ENCODE data around the gene PGLYRP2. TPM values are rescaled to one million over a fixed set of nuclear protein-coding genes. Genes with fewer than 3 reads are reported as not detected.

Gene PGLYRP2
- total and polyA plus RNA-seq, 4 donors = not detected

DNA sequence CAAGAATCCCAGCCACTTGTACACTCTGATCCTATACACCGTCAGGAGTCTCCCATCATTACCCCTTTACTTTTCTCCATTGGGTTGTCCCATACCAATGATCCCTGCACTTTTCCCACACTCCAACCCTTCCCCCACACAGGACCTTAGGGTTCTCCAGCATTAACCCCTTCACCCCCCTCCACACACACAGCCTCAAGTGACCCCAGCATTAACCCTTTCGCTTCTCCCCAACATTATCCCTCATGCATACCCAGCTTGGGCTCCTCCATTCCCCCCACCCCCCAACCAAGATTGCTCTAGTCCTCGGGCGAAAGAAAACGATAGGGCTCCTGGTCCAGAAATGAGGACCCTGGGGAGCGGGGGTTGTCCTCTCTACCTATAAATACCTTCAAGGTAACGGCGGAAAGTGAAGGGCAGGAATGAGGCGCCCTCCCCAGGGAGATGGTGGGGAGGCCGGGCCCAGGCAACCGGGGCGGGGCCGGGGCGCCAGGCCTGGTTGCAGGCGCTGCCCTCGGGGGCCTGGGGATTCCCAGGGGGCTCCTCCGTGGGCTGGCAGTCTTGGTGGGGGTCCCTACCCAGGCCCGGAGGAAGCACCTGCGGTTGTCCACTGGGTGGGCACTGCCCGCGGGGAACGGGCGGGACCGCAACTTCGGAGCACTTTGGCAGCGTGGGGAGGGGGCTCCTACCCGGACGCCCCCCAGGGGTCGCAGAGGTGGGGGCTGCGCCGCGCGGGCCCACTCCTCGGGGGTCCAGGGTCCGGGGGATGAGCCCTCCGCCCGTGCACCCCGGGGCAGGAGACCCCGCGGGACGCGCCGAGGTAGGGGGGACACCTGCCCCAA lies 30.3 kb downstream of the PGLYRP2 start:
- Histone ChIP-seq H3K4me3 (ENCODE audit: low read depth, low read length) (peak overlapping the region; percentile 41), H3K9me3 (ENCODE audit: control insufficient read depth, insufficient read depth, low read length) (no peaks in the 10 kb centered on the region), H3K27ac (ENCODE audit: low read depth, low read length) (no peak overlapping the region), H3K27me3 (ENCODE audit: control insufficient read depth, insufficient read depth, low read length) (peaks cover 18% of the 10 kb centered on the region), H3K36me3 (ENCODE audit: control insufficient read depth, insufficient read depth, low read length) (peaks cover 42% of the 10 kb centered on the region), H3K4me1 (ENCODE audit: control insufficient read depth, insufficient read depth, low read length) (peaks cover 22% of the 10 kb centered on the region)
- under 1% methylated on average over 30 of the region's 43 CpGs for WGBS (ENCODE audit: insufficient coverage)
- peak in 2 of 6 donors; percentile 26 to 35 for DNase-seq (ENCODE audit: low read depth in 4 of 6, low spot score in 6 of 6)

DNA sequence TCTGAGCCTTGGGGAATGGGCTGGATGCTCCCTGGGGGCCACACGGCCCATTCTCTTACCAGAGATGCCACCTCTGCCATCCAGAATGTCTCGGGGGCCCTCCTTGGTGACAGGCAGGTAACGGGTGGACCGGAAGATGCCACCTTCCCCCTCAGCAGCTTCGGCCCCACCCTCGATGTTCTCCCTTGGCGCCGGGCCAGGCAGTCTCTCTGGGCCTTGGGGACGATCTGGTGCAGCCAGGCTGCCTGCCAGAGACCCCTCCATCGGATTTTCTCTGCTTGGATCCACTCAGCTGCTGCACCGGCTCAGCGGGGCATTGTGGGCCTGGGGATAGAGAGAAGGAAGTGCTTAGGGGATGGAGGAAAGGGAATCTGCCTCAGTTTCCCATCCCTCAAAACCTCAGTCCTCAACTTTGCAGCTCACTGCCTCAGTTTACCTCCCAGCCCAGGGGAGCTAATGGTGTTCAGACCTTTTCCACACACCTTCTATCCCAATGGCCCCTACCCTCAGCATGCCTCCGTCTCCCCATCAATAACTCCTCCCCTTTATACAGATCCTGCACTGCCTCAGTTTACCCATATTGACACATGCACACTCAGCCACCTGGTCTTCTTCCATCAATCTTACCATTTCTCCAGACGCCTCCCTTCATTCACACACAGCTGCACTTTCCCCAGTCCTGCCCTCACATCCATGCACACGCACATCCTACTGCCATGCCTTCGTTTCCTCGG lies 31.1 kb downstream of the PGLYRP2 start:
- H3K27me3 ChIP-seq (ENCODE audit: control insufficient read depth, insufficient read depth, low read length) = peaks cover 10% of the 10 kb centered on the region
- H3K36me3 ChIP-seq (ENCODE audit: control insufficient read depth, insufficient read depth, low read length) = peaks cover 46% of the 10 kb centered on the region
- H3K27ac ChIP-seq (ENCODE audit: low read depth, low read length) = no peak overlapping the region
- peak overlapping the region; percentile 41 for H3K4me3 ChIP-seq (ENCODE audit: low read depth, low read length)
- peaks cover 21% of the 10 kb centered on the region for H3K4me1 ChIP-seq (ENCODE audit: control insufficient read depth, insufficient read depth, low read length)
- no peak for DNase-seq (ENCODE audit: low read depth in 4 of 6, low spot score in 6 of 6)
- no peaks in the 10 kb centered on the region for H3K9me3 ChIP-seq (ENCODE audit: control insufficient read depth, insufficient read depth, low read length)
- 46% methylated on average over 14 of the region's 17 CpGs for WGBS (ENCODE audit: insufficient coverage)

DNA sequence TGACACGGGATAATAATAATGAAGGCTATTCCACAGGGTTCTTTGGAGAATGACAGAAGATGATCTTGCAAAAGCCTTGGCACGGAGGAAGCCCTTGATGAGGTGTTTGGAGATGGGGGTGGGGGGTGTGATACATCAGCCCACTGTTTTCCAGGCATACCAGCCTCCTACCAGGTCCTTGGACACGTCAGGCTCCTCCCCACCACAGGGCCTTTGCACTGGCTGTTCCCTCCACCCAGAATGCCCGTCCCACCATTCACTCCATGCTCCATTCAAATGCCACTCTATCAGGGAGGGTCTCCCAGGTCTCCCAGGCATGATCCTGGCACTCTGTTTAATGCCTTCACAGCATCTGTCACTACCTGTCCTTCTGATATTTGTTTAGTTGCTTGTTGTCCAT lies 32.2 kb downstream of the PGLYRP2 start:
- Histone ChIP-seq H3K27ac (ENCODE audit: low read depth, low read length) (no peak overlapping the region), H3K36me3 (ENCODE audit: control insufficient read depth, insufficient read depth, low read length) (peaks cover 52% of the 10 kb centered on the region), H3K4me1 (ENCODE audit: control insufficient read depth, insufficient read depth, low read length) (peaks cover 12% of the 10 kb centered on the region), H3K9me3 (ENCODE audit: control insufficient read depth, insufficient read depth, low read length) (no peaks in the 10 kb centered on the region), H3K4me3 (ENCODE audit: low read depth, low read length) (no peak overlapping the region), H3K27me3 (ENCODE audit: control insufficient read depth, insufficient read depth, low read length) (peaks cover 3% of the 10 kb centered on the region)
- DNase-seq (ENCODE audit: low read depth in 4 of 6, low spot score in 6 of 6) = no peak
- WGBS (ENCODE audit: insufficient coverage) = 90% methylated on average over 3 of the region's 4 CpGs

DNA sequence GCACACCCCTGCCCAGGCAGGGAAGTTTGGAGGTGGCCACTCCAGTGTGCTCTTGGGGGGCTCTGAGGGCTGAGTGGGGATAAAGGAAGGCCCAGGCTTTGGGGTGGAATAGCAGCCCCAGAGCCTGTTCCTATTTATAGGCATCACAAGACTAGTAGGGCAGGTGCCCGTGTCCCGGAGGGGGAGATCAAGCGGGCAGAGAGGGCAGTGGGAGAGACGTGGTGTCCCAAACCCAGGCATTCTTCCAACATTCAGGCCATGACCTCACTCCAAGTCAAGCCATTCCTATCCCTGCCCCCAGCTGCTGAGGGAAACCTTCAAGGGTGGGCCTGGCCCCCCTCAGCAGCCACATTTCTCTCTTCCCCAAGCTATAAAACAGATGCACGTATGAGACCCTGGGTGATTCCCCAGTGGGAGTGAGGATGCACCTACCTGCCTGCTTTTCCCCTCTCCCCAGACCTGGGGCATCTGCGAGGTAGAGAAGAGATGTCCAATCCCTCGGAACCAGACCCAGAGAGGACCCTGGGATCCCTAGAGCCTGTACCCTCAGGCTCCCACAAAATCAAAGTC lies 33.4 kb downstream of the PGLYRP2 start:
- no peak overlapping the region for H3K27ac ChIP-seq (ENCODE audit: low read depth, low read length)
- H3K4me1 ChIP-seq (ENCODE audit: control insufficient read depth, insufficient read depth, low read length) = peaks cover 12% of the 10 kb centered on the region
- WGBS (ENCODE audit: insufficient coverage) = 87% methylated on average over 3 of the region's 7 CpGs
- DNase-seq (ENCODE audit: low read depth in 4 of 6, low spot score in 6 of 6) = no peak
- no peaks in the 10 kb centered on the region for H3K27me3 ChIP-seq (ENCODE audit: control insufficient read depth, insufficient read depth, low read length)
- H3K4me3 ChIP-seq (ENCODE audit: low read depth, low read length) = no peak overlapping the region
- peaks cover 52% of the 10 kb centered on the region for H3K36me3 ChIP-seq (ENCODE audit: control insufficient read depth, insufficient read depth, low read length)
- no peaks in the 10 kb centered on the region for H3K9me3 ChIP-seq (ENCODE audit: control insufficient read depth, insufficient read depth, low read length)

DNA sequence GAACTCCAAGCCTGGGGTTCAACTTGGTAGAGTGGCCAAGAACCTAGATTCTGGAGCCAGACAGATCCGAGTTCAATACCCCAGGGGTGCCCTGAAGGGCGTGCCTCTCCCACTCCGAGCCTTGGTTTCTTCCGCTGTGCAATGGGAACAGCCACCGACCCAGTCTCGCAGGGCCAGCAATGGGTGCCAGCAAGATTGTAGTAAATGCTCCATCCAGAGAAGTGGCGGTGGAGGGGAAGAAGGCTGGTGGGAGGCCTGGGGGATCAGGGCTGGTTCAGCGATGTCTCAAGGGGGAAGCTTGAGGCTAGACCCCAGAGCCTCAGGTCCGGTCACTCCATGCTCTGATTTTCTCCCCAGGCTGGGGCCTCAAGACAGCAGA lies 34.1 kb downstream of the PGLYRP2 start:
- Histone ChIP-seq H3K4me1 (ENCODE audit: control insufficient read depth, insufficient read depth, low read length) (peaks cover 14% of the 10 kb centered on the region), H3K36me3 (ENCODE audit: control insufficient read depth, insufficient read depth, low read length) (peaks cover 58% of the 10 kb centered on the region), H3K27ac (ENCODE audit: low read depth, low read length) (no peak overlapping the region), H3K9me3 (ENCODE audit: control insufficient read depth, insufficient read depth, low read length) (no peaks in the 10 kb centered on the region), H3K4me3 (ENCODE audit: low read depth, low read length) (no peak overlapping the region), H3K27me3 (ENCODE audit: control insufficient read depth, insufficient read depth, low read length) (no peaks in the 10 kb centered on the region)
- DNase-seq (ENCODE audit: low read depth in 4 of 6, low spot score in 6 of 6) = no peak
- 92% methylated on average over 9 of the region's 9 CpGs for WGBS (ENCODE audit: insufficient coverage)

DNA sequence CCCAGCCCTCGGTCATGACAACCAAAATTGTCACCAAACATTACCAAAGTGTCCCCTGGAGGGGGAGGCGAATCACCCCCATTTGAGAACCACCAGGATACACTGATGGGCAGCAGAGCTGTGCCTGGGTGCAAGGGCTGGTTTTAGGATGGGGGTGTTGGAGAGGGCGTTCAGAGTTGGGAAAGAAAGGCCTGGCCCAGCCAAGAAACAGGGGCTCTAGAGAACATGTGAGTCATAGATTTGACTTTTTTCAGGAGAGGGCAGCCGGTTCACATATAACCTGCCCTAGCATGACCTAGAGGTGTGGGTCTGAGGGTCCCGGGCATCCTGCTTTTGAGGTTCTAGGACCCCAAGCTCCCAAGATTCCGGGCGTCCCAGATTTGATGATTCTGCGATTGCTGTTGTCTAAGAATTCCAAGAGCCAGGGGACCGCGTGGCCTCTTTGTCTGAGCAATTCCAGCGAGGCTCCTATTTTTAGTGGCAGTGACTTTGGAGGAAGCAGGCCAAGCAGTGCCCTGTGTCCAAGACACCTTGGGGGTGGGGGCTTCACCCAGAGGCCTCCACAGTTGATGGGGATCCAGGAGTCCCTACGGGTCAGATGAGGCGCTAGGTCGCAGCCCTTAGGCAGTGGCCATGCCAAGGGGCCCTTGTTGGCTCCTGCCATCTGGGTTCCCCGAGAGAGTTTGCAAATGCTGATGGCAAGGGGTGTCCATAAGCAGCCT lies 34.6 kb downstream of the PGLYRP2 start:
- Histone ChIP-seq H3K9me3 (ENCODE audit: control insufficient read depth, insufficient read depth, low read length) (no peaks in the 10 kb centered on the region), H3K36me3 (ENCODE audit: control insufficient read depth, insufficient read depth, low read length) (peaks cover 63% of the 10 kb centered on the region), H3K27ac (ENCODE audit: low read depth, low read length) (no peak overlapping the region), H3K4me3 (ENCODE audit: low read depth, low read length) (no peak overlapping the region), H3K4me1 (ENCODE audit: control insufficient read depth, insufficient read depth, low read length) (peaks cover 19% of the 10 kb centered on the region), H3K27me3 (ENCODE audit: control insufficient read depth, insufficient read depth, low read length) (no peaks in the 10 kb centered on the region)
- WGBS (ENCODE audit: insufficient coverage) = 90% methylated on average over 13 of the region's 15 CpGs
- no peak for DNase-seq (ENCODE audit: low read depth in 4 of 6, low spot score in 6 of 6)

DNA sequence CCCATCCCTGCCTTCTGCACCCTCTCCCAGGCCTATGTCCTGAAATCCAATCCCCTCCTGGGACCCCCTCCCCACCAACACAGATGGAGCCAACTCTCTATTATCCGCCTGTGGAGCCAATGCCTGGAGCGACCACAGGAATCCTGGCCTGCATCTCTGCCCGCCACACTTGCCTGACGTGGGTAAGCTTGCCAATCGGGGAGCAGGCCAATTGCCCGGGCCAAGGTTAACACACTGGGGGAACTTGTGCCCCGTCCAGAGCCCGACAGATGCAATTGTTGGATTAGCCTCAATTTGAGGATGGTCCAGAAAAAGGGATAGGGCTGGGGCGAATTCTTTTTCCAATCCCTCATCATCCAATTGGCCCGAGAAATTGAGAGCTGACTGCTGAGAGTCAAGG lies 35.5 kb downstream of the PGLYRP2 start:
- H3K27ac ChIP-seq (ENCODE audit: low read depth, low read length) = no peak overlapping the region
- WGBS (ENCODE audit: insufficient coverage) = 54% methylated on average over 8 of the region's 10 CpGs
- DNase-seq (ENCODE audit: low read depth in 4 of 6, low spot score in 6 of 6) = peak in 2 of 6 donors; percentile 25 to 71
- no peaks in the 10 kb centered on the region for H3K9me3 ChIP-seq (ENCODE audit: control insufficient read depth, insufficient read depth, low read length)
- H3K27me3 ChIP-seq (ENCODE audit: control insufficient read depth, insufficient read depth, low read length) = no peaks in the 10 kb centered on the region
- no peak overlapping the region for H3K4me3 ChIP-seq (ENCODE audit: low read depth, low read length)
- peaks cover 71% of the 10 kb centered on the region for H3K36me3 ChIP-seq (ENCODE audit: control insufficient read depth, insufficient read depth, low read length)
- peaks cover 22% of the 10 kb centered on the region for H3K4me1 ChIP-seq (ENCODE audit: control insufficient read depth, insufficient read depth, low read length)

DNA sequence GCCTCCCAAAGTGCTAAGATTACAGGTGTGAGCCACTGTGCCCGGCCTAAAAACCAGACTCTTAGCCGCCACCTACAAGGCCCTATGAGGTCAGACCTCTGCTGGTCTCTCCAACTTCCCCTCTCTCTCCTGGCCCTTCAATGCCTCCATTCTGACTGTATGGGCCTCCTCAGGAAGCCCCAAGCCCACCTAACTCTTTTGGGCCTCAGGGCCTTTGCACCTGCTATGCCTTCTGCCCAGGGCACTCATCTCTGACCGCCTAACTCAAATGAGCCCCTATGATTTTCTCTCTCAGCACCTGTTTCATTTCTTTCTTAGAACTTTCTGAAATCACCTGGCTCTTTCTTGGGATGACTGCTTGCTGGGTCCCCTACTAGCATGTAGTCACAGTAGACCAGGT lies 36.0 kb downstream of the PGLYRP2 start:
- DNase-seq (ENCODE audit: low read depth in 4 of 6, low spot score in 6 of 6) = no peak
- no peak overlapping the region for H3K4me3 ChIP-seq (ENCODE audit: low read depth, low read length)
- WGBS (ENCODE audit: insufficient coverage) = 97% methylated on average over 3 of the region's 3 CpGs
- no peak overlapping the region for H3K27ac ChIP-seq (ENCODE audit: low read depth, low read length)
- no peaks in the 10 kb centered on the region for H3K27me3 ChIP-seq (ENCODE audit: control insufficient read depth, insufficient read depth, low read length)
- peaks cover 21% of the 10 kb centered on the region for H3K4me1 ChIP-seq (ENCODE audit: control insufficient read depth, insufficient read depth, low read length)
- H3K36me3 ChIP-seq (ENCODE audit: control insufficient read depth, insufficient read depth, low read length) = peaks cover 76% of the 10 kb centered on the region
- no peaks in the 10 kb centered on the region for H3K9me3 ChIP-seq (ENCODE audit: control insufficient read depth, insufficient read depth, low read length)

DNA sequence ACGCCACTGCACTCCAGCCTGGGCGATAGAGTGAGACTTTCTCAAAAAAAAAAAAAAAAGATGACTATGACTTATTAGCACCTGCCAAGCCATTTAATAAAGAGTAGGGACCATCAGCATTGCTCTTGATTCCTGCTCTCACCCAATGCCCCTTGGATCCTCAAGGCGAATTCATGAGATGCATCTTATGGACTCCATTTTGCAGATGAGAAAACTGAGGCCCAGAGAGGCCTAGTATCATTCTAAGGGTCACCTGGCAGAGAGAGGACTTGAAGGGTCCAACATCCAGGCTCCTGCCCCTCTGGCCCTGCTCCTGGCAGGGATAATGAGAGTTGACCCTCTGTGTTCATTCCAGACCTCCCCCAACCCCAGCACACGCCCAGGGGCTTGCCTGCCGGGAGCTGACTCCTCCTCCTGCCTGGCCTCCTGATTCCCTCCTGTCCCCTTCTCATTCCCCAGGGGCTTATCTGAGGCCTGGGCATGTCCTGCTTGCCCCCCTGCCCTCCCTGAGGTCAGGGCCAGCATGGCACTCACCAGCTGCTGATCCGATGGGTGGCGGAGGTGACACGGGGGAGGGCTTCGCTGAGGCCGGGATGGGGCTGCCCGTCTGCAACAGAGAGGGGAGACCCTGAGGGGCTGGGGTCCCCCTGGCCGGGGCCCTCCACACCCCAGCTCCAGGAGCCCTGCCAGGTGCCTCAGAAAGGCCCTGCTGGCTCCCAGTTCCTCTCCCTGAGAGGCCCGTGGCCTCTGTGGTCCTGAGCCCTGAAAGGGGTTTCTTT lies 37.0 kb downstream of the PGLYRP2 start:
- H3K36me3 ChIP-seq (ENCODE audit: control insufficient read depth, insufficient read depth, low read length) = peaks cover 78% of the 10 kb centered on the region
- DNase-seq (ENCODE audit: low read depth in 4 of 6, low spot score in 6 of 6) = no peak
- 79% methylated on average over 12 of the region's 13 CpGs for WGBS (ENCODE audit: insufficient coverage)
- no peaks in the 10 kb centered on the region for H3K9me3 ChIP-seq (ENCODE audit: control insufficient read depth, insufficient read depth, low read length)
- peaks cover 21% of the 10 kb centered on the region for H3K4me1 ChIP-seq (ENCODE audit: control insufficient read depth, insufficient read depth, low read length)
- H3K27ac ChIP-seq (ENCODE audit: low read depth, low read length) = no peak overlapping the region
- H3K27me3 ChIP-seq (ENCODE audit: control insufficient read depth, insufficient read depth, low read length) = no peaks in the 10 kb centered on the region
- H3K4me3 ChIP-seq (ENCODE audit: low read depth, low read length) = no peak overlapping the region
